SHP77 treated with DMSO at 0.1 percent for 48 hours (cell line): ENCODE results near the gene SLC23A2.

Source experiments
- DNase-seq: peaks from one replicate; lab custom pipeline; 2025; lab: John Stamatoyannopoulos, UW

SLC23A2 gene

GRCh38 chr20:4844751-4845465, 156.4 kb downstream of the SLC23A2 start:
- no peak for DNase-seq

GRCh38 chr20:4844325-4844724, 157.0 kb downstream of the SLC23A2 start:
- no peak for DNase-seq

- DNase-seq: peak; percentile 50
Observed at GRCh38 chr20:4840801-4841200, 160.5 kb downstream of the SLC23A2 start.

GRCh38 chr20:4838526-4838925, 162.8 kb downstream of the SLC23A2 start:
- no peak for DNase-seq

GRCh38 chr20:4837760-4838159, 163.6 kb downstream of the SLC23A2 start:
- no peak for DNase-seq

GRCh38 chr20:4836935-4837334, 164.4 kb downstream of the SLC23A2 start:
- no peak for DNase-seq

GRCh38 chr20:4836473-4836872, 164.8 kb downstream of the SLC23A2 start:
- DNase-seq: no peak

- no peak for DNase-seq
Observed at GRCh38 chr20:4835244-4836177, 165.8 kb downstream of the SLC23A2 start.

- no peak for DNase-seq
Observed at GRCh38 chr20:4833074-4833728, 168.1 kb downstream of the SLC23A2 start.

- DNase-seq: no peak
Observed at GRCh38 chr20:4832469-4832868, 168.8 kb downstream of the SLC23A2 start.

- no peak for DNase-seq
Observed at GRCh38 chr20:4830696-4831095, 170.6 kb downstream of the SLC23A2 start.

- no peak for DNase-seq
Observed at GRCh38 chr20:4830259-4830658, 171.1 kb downstream of the SLC23A2 start.

GRCh38 chr20:4829514-4830215, 171.6 kb downstream of the SLC23A2 start:
- no peak for DNase-seq

- DNase-seq: no peak
Observed at GRCh38 chr20:4828830-4829513, 172.3 kb downstream of the SLC23A2 start.

GRCh38 chr20:4821590-4821989, 179.7 kb downstream of the SLC23A2 start:
- no peak for DNase-seq

- no peak for DNase-seq
Observed at GRCh38 chr20:4820806-4821518, 180.3 kb downstream of the SLC23A2 start.

GRCh38 chr20:4819901-4820300, 181.4 kb downstream of the SLC23A2 start:
- no peak for DNase-seq

- no peak for DNase-seq
Observed at GRCh38 chr20:4817230-4817671, 184.1 kb downstream of the SLC23A2 start.

GRCh38 chr20:4815628-4816027, 185.7 kb downstream of the SLC23A2 start:
- DNase-seq: no peak

GRCh38 chr20:4814696-4815252, 186.5 kb downstream of the SLC23A2 start:
- DNase-seq: no peak
